HTR-8/SVneo (cell line): ENCODE data around the gene APOL2.
A peak's percentile ranks its signal among the peaks of the same experiment; 100 is the strongest.
"Not testable (repeated sequence)": the region's sequence is repeated elsewhere in the genome, so short reads cannot be mapped to it uniquely, and the experiment has no call there.

Experiments used
- DNase-seq: peaks from one replicate; pipeline ENCODE4 v3.0.0; 2011; ENCODE audit warnings: low spot score, mixed read lengths; ENCODE audit not compliant: insufficient read length
- FAIRE-seq: peaks from 2 replicates; lab custom pipeline; 2011; peaks lifted over from hg19 to GRCh38; lab: Jason Lieb, UNC

Gene APOL2

GRCh38 chr22:36225333-36225922 lies 13.9 kb downstream of the APOL2 start:
- FAIRE-seq, result no peak
- no peak for DNase-seq

- FAIRE-seq (no peak), DNase-seq (no peak)
Measured at GRCh38 chr22:36224245-36224644, 15.1 kb downstream of the APOL2 start.

GRCh38 chr22:36223504-36223903 lies 15.8 kb downstream of the APOL2 start:
- no peak for DNase-seq
- no peak for FAIRE-seq

GRCh38 chr22:36222887-36223450 lies 16.4 kb downstream of the APOL2 start:
- FAIRE-seq (no peak), DNase-seq (no peak)

- FAIRE-seq (no peak), DNase-seq (peak; percentile 14)
Measured at GRCh38 chr22:36221799-36222751, 17.3 kb downstream of the APOL2 start.

GRCh38 chr22:36220451-36220921 lies 18.8 kb downstream of the APOL2 start:
- DNase-seq (no peak), FAIRE-seq (no peak)

GRCh38 chr22:36218648-36219193 lies 20.6 kb downstream of the APOL2 start:
- FAIRE-seq (no peak), DNase-seq (no peak)

- FAIRE-seq (no peak), DNase-seq (no peak)
Measured at GRCh38 chr22:36215981-36216380, 23.3 kb downstream of the APOL2 start.

GRCh38 chr22:36213586-36213985 lies 25.7 kb downstream of the APOL2 start:
- DNase-seq (no peak), FAIRE-seq (no peak)

- FAIRE-seq (no peak), DNase-seq (no peak)
Measured at GRCh38 chr22:36212901-36213300, 26.4 kb downstream of the APOL2 start.

- no peak for DNase-seq
- FAIRE-seq, result no peak
Measured at GRCh38 chr22:36211237-36211861, 28.0 kb downstream of the APOL2 start.

GRCh38 chr22:36210224-36210623 lies 29.1 kb downstream of the APOL2 start:
- FAIRE-seq (no peak), DNase-seq (no peak)

- DNase-seq, FAIRE-seq: not testable (repeated sequence)
Measured at GRCh38 chr22:36209488-36209908, 29.8 kb downstream of the APOL2 start.

GRCh38 chr22:36208914-36209313 lies 30.4 kb downstream of the APOL2 start:
- FAIRE-seq, result no peak

GRCh38 chr22:36208162-36208765 lies 31.1 kb downstream of the APOL2 start:
- FAIRE-seq (no peak), DNase-seq (no peak)

More at GRCh38 chr22:36208914-36209313, 30.4 kb downstream of the APOL2 start:
- no peak for DNase-seq

GRCh38 chr22:36206255-36206654 lies 33.1 kb downstream of the APOL2 start:
- DNase-seq (no peak), FAIRE-seq (no peak)

GRCh38 chr22:36205573-36205972 lies 33.8 kb downstream of the APOL2 start:
- FAIRE-seq, result not testable (repeated sequence)

GRCh38 chr22:36204632-36205015 lies 34.7 kb downstream of the APOL2 start:
- DNase-seq (no peak), FAIRE-seq (no peak)

More at GRCh38 chr22:36205573-36205972, 33.8 kb downstream of the APOL2 start:
- DNase-seq, result not testable (repeated sequence)

- DNase-seq, result no peak
- FAIRE-seq, result no peak
Measured at GRCh38 chr22:36204001-36204631, 35.2 kb downstream of the APOL2 start.
